OCI-LY7 (cell line): ENCODE results near the gene HMCES.

ENCODE experiments used
- EZH2phosphoT487 ChIP-seq: fragments of 200-600 bp; sonication (generic); IDR thresholded peaks from 2 replicates; pipeline ENCODE4 v1.6.1; 2018; ENCODE audit warnings: low read depth, borderline replicate concordance, mild to moderate bottlenecking, mixed run types, antibody characterized with exemption, low read length, moderate library complexity, mixed read lengths
- TF ChIP-seq, protein P1 (sequence below): fragments of 200-600 bp; sonication (generic); conservative IDR thresholded peaks from 2 replicates; pipeline ENCODE4 v1.5.1; 2014; ENCODE audit warnings: mild to moderate bottlenecking, antibody characterized with exemption, low read length, moderate library complexity, mixed read lengths

DNA sequence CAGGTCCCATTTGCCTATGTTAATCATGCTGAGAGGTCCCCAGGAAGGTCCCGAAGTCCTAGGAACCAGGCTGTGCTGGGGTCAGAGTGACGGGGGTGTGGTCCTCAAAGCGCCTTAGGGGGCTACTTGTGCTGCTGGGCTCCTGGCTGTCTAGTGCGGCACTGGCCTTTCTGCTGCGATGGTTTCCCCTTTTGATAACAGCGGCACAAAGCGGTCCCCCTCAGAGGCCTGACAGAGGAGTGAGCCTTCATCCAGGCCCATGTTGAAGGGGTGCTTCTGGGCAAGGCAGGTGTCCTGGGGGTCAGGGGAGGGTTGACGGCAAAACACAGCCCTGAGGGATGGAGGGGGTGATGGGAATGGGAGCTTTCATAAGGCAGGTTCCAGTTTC, 68.8 kb downstream of the HMCES start:
- TF ChIP-seq, protein P1, sequence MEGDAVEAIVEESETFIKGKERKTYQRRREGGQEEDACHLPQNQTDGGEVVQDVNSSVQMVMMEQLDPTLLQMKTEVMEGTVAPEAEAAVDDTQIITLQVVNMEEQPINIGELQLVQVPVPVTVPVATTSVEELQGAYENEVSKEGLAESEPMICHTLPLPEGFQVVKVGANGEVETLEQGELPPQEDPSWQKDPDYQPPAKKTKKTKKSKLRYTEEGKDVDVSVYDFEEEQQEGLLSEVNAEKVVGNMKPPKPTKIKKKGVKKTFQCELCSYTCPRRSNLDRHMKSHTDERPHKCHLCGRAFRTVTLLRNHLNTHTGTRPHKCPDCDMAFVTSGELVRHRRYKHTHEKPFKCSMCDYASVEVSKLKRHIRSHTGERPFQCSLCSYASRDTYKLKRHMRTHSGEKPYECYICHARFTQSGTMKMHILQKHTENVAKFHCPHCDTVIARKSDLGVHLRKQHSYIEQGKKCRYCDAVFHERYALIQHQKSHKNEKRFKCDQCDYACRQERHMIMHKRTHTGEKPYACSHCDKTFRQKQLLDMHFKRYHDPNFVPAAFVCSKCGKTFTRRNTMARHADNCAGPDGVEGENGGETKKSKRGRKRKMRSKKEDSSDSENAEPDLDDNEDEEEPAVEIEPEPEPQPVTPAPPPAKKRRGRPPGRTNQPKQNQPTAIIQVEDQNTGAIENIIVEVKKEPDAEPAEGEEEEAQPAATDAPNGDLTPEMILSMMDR = no peak
- TF ChIP-seq EZH2phosphoT487 = no peak
